Upper lobe of left lung (tissue), 6 donors: ENCODE results near the gene ATOH8. TPM values are rescaled to one million over a fixed set of nuclear protein-coding genes. Genes with fewer than 3 reads are reported as not detected.

ENCODE experiments used
- ATAC-seq, 2 donors: fragments of 200-7000 bp; cut with Tn5 transposase; one replicate each; pipeline ENCODE4 v1.9.1; 2022; ENCODE audit warnings: mild to moderate bottlenecking in 2 of 2, moderate library complexity in 2 of 2; ENCODE audit not compliant: low FRiP score in 2 of 2
- DNase-seq, 2 donors: peaks; one replicate each; pipeline ENCODE4 v3.0.0-alpha.2; 2019 to 2020
- H3K27ac ChIP-seq, 4 donors: fragments of 200-600 bp; sonication (generic); one replicate each; pipeline ENCODE4 v1.5.1; 2016 to 2019
- H3K27me3 ChIP-seq, 4 donors: fragments of 200-600 bp; sonication (generic); one replicate each; pipeline ENCODE4 v1.5.1; 2017 to 2019
- H3K36me3 ChIP-seq, 4 donors: fragments of 200-600 bp; sonication (generic); one replicate each; pipeline ENCODE4 v1.5.1; 2016 to 2019
- H3K4me1 ChIP-seq, 4 donors: fragments of 200-600 bp; sonication (generic); one replicate each; pipeline ENCODE4 v1.5.1; 2018 to 2019
- H3K4me3 ChIP-seq, 4 donors: fragments of 200-600 bp; sonication (generic); one replicate each; pipeline ENCODE4 v1.5.1; 2017 to 2019; ENCODE audit warnings: mild to moderate bottlenecking in 2 of 4, moderate library complexity in 1 of 4
- H3K9me3 ChIP-seq, 4 donors: fragments of 200-600 bp; sonication (generic); one replicate each; pipeline ENCODE4 v1.5.1; 2018 to 2019
- EP300 ChIP-seq, 4 donors: sonication (generic); formaldehyde crosslinking; IDR thresholded peaks; one replicate each; pipeline ENCODE4 v1.5.1; 2017; ENCODE audit warnings: antibody characterized with exemption in 4 of 4, control low read depth in 2 of 4
- POLR2A ChIP-seq, 4 donors: fragments of 450-650 bp; IDR thresholded peaks; one replicate each; pipeline ENCODE4 v1.5.1; 2016 to 2017; ENCODE audit warnings: antibody characterized with exemption in 4 of 4, mild to moderate bottlenecking in 2 of 4
- POLR2AphosphoS5 ChIP-seq, 2 donors: sonication (generic); formaldehyde crosslinking; IDR thresholded peaks; one replicate each; pipeline ENCODE4 v1.5.1; 2017; ENCODE audit warnings: antibody characterized with exemption in 2 of 2
- WGBS, 2 donors: methylation state at CpG; one replicate each; pipeline ENCODE4 v1.1.5; 2017 to 2018; 5-methylcytosine and 5-hydroxymethylcytosine counted together
- total RNA-seq, 6 donors: library from RNA; depleted of rRNA in 4 of 6; stranded (reverse); fragments of >200 nt in 4 of 6; gene quantifications; one replicate each; pipeline versions ENCODE4 v1.1.0 to v1.2.1, GENCODE V29; 2016 to 2021
- TF ChIP-seq, protein P1 (sequence below), 6 experiments: fragments of 450-650 bp in 4 of 6; fragments of 200-600 bp in 2 of 6; sonication (generic) in 2 of 6; IDR thresholded peaks; one replicate each; pipeline ENCODE4 v1.5.1; 2016 to 2019; ENCODE audit warnings: antibody characterized with exemption in 6 of 6
- donor health status: DM: no; HTN: no; CAD: no; lungs with moderate emphysema.
- donor health status: DM: no; HTN: yes; CAD: no; lungs with severe emphysema.

Gene ATOH8
- total RNA-seq, 6 donors from 2014 or later, result 60.2 to 121 (median 85.1) TPM

DNA sequence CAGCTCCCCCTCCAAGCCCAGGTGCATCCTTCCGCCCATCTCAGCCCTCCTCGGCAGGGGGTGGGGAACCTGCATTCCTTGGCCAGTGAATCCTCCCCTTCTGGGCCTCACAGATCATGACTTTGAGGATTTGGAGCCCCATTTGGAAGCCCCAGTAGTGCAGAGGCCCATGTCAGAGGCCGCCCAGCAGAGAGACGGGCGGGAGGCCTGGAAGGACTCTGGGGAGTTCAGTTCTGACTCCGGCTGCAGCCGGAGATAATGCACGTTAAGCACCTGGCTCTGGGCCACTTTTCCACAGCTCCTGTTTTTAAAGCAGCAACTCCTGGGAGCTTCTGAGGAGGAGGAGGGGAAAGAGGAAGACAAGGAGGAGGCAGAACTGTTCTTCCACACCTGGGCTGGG lies 14.9 kb downstream of the ATOH8 start:
- Histone ChIP-seq H3K27ac (peak overlapping the region in 1 of 4 donors; percentile 79), H3K4me1 (peaks cover 84 to 93% (median 88%) of the 10 kb centered on the region in 4 donors), H3K27me3 (no peaks in the 10 kb centered on the region), H3K4me3 (no peak overlapping the region), H3K9me3 (no peaks in the 10 kb centered on the region), H3K36me3 (peaks cover 0 to 89% (median 56%) of the 10 kb centered on the region in 4 donors)
- WGBS, 2 donors, result 54 to 63% methylated on average over 7 to 8 of the region's 8 CpGs
- no peak for TF ChIP-seq POLR2AphosphoS5 (IDR thresholded peaks at IDR 0.05)
- TF ChIP-seq, protein P1, sequence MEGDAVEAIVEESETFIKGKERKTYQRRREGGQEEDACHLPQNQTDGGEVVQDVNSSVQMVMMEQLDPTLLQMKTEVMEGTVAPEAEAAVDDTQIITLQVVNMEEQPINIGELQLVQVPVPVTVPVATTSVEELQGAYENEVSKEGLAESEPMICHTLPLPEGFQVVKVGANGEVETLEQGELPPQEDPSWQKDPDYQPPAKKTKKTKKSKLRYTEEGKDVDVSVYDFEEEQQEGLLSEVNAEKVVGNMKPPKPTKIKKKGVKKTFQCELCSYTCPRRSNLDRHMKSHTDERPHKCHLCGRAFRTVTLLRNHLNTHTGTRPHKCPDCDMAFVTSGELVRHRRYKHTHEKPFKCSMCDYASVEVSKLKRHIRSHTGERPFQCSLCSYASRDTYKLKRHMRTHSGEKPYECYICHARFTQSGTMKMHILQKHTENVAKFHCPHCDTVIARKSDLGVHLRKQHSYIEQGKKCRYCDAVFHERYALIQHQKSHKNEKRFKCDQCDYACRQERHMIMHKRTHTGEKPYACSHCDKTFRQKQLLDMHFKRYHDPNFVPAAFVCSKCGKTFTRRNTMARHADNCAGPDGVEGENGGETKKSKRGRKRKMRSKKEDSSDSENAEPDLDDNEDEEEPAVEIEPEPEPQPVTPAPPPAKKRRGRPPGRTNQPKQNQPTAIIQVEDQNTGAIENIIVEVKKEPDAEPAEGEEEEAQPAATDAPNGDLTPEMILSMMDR (IDR thresholded peaks at IDR 0.05), result no peak
- no peak for TF ChIP-seq EP300 (IDR thresholded peaks at IDR 0.05)
- no peak for TF ChIP-seq POLR2A (IDR thresholded peaks at IDR 0.05)
- DNase-seq, result no peak
- ATAC-seq, result no peak

DNA sequence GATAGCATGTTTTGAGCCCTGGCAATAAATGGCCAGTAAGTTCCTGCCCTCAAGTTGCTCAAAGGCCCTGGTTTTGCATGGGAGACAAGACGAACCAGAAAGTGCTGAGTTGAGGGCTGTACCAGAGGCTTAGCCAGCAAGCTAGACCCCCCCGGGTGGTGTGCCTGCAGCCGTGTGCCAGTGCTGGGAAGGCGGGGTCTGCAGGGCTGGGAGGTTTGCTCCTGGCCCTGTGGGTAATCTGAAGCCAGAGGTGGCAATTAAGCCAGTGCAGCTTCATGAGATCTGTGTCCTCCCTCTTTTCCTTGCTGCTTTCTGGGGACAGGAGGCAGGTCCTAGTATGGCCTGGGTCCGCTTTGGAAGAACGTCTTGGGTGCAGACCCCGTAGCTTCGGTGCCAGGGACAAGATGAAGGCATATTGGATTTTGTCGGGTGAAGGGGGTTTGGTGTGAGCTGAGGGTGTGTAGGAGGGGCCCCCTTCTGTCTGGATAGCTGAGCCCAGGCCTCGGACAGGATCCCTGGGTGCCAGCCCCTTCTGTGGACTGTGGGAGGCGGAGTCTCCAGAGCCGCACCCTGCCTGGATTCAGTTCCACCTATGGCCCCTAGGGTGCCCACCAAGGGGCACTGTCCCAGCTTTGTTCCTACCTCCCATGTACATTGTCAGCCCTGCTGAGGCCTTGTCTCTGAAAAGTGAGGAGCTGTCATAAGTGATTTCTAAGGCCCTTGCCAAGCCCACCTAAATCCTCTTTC lies 15.6 kb downstream of the ATOH8 start:
- Histone ChIP-seq H3K4me3 (no peak overlapping the region), H3K36me3 (peaks cover 0 to 89% (median 55%) of the 10 kb centered on the region in 4 donors)

DNA sequence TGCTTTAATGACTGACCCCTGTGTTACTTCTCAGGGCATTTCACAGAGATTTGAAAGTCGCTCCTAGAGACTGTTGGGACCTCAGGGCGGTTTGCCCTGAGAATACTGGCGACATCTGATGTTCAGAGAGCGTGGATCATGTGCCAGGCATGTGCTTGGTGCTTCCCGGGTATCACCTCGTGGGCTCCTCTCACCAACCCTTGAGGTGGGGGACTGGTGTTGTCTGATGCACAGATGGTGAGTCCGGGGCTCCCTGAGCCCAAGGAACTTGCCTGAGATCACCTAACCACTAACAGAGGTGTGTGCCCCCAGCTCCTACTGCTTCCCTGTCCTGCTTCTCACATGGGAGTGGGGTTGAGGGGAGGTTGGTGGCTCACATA lies 16.2 kb downstream of the ATOH8 start:
- Histone ChIP-seq H3K27ac (peak overlapping the region; percentile 16 to 84 (median 59)), H3K9me3 (no peaks in the 10 kb centered on the region), H3K36me3 (peaks cover 0 to 89% (median 53%) of the 10 kb centered on the region in 4 donors), H3K4me1 (peaks cover 74 to 93% (median 91%) of the 10 kb centered on the region in 4 donors), H3K4me3 (no peak overlapping the region), H3K27me3 (no peaks in the 10 kb centered on the region)
- DNase-seq (no peak), ATAC-seq (no peak)
- TF ChIP-seq POLR2A (IDR thresholded peaks at IDR 0.05) (no peak), POLR2AphosphoS5 (IDR thresholded peaks at IDR 0.05) (no peak)
- TF ChIP-seq, protein P1 (IDR thresholded peaks at IDR 0.05), result no peak
- WGBS, 2 donors, result 75 to 82% methylated on average over 6 to 7 of the region's 7 CpGs

More for the DNA sequence above, 15.6 kb downstream of the ATOH8 start:
- H3K4me1 ChIP-seq, result peaks cover 80 to 94% (median 92%) of the 10 kb centered on the region in 4 donors
- no peaks in the 10 kb centered on the region for H3K27me3 ChIP-seq
- no peak for TF ChIP-seq POLR2AphosphoS5 (IDR thresholded peaks at IDR 0.05)
- TF ChIP-seq, protein P1 (IDR thresholded peaks at IDR 0.05), result peak in 3 of 6 experiments; percentile 17 to 51 (median 41)
- DNase-seq (no peak), ATAC-seq (no peak)
- peak overlapping the region; percentile 16 to 84 (median 59) for H3K27ac ChIP-seq
- WGBS, 2 donors, result 79 to 86% methylated on average over 10 to 12 of the region's 12 CpGs
- no peaks in the 10 kb centered on the region for H3K9me3 ChIP-seq

DNA sequence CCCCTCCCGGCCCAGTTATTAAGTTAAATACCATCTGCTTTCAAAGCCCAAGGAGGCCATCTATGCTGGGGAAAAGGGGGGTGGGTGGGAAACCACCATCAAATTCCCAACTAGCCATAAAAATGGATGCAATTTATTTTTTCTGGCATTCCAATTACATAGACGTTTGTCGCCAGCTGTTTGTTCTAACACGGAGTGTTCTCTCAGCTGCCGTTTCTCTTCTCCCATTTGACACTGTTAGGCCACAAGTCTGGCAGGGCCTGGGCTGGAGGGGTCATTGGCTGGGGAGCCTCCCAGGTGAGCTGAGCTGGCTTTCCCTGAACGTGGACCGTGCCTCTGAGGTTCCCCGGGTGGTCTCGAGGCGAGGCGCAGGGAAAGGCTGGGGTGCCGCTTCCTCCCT lies 16.6 kb downstream of the ATOH8 start:
- Histone ChIP-seq H3K27ac (peak overlapping the region; percentile 39 to 85 (median 82)), H3K27me3 (no peaks in the 10 kb centered on the region), H3K4me3 (no peak overlapping the region), H3K9me3 (no peaks in the 10 kb centered on the region), H3K36me3 (peaks cover 0 to 89% (median 49%) of the 10 kb centered on the region in 4 donors), H3K4me1 (peaks cover 70 to 93% (median 89%) of the 10 kb centered on the region in 4 donors)
- DNase-seq, result no peak
- TF ChIP-seq, protein P1 (IDR thresholded peaks at IDR 0.05), result no peak
- TF ChIP-seq POLR2A (IDR thresholded peaks at IDR 0.05), result no peak
- no peak for TF ChIP-seq POLR2AphosphoS5 (IDR thresholded peaks at IDR 0.05)
- no peak for TF ChIP-seq EP300 (IDR thresholded peaks at IDR 0.05)
- no peak for ATAC-seq
- WGBS, 2 donors, result 80 to 91% methylated on average over 12 of the region's 12 CpGs
